Hypothalamus (tissue), 51 donors: Measurements from ENCODE around the gene RFFL.

Experiments
- DNase-seq, 51 donors: peaks; one replicate each; lab custom pipeline; 2025; lab: John Stamatoyannopoulos, UW

RFFL gene

DNA sequence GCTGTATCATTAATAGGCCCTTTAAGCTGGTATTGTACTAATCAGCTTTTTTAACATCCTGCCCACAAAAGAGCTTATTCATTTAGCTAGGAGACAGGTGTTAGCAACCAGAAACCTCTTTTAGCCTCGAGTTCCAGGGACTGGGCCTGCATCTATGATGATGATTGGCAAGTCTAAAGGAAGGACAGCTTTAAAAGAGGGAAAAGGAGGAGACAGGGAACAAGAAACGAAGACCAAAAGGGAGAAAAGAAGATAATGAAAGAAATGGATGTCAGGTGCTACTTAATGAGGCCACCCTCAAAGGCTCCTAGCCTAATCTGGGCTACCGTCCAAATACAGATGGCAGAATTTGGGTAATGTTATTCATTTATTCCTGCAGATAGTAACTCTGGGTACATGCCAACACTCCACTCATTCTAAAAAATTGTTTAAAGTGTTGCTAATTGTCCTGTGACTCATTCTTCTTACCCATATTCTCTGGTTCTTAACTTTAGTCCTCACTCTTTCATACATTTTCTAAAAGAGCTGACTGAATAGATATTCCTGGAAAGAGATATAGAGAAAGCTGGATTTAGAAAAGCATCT lies 18.7 kb upstream of the RFFL start:
- peak in 2 of 51 donors; percentile 18 to 58 for DNase-seq

DNA sequence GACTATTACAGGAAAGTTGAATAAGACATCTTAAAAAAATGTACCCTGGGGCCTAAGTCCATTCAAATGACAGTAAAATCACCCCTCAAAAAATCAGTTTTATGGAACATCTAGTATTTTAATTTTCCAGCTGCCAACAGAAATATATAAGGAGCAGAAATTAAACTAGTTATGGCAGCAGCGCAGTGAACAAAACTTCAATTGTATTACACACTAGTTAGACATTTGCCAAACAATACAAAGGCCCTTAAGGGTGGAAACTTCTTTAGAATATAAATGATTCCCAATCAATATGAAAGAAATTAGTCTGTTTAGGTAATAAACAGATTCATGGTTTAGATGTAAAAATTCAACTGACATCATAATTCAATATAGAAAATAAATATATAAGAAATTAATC lies 18.1 kb upstream of the RFFL start:
- no peak for DNase-seq

DNA sequence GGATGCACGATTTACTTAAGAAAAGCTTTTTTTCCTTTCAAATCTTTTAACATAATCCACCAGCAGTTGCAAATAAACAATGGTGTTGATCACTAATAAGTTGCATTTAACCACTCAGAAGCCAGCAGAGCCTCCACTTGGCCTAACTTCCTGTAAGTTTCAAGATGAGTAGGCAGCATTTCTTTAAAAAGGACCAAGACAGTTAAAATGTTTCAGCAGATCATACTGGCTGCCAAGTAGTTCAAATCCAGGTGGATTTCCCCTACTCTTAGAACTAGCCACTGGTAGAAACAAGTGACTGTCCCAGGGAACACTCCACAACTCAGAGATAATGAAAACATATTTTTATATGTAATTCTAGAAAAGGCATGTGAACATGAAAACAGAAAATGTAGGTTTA lies 17.0 kb upstream of the RFFL start:
- DNase-seq: no peak

DNA sequence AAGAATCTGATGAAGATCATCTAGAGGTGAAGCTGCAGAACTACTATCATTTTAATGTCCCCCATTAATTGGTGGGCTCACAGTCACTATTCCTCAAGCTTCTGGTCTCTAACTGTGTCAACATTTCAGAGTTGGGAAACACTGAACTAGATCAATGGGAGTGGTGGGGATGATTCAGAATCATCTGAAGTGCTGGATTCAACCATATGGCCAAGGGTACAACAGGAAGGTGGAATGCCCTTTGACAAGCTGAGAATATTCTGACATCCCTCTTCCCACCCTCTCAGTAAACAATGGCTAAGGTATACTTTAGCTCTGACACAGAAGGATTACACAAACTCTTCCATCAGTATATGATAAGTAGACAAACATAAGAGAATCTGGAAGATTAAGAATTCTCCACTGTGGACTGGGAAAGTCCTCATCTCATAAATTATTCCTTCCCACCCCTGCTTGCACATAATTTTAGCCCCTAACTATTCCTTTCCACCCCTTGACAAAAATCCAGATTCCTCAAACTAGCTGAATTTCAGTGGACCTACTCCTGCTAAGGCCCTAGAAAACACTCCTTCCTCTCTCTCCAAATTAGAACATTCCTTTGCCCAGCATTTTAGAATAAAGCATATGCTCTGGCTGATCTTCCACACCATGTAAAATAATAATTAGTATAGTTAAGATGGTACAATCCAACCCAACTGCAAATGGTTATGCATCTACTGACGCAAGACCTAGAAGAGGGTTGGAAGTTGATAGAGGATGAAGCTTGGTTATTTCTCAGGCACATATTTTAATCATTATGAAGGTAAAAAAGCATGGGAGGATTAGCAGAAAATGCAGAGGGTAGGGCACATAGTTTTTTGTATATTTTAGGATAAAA lies 16.3 kb upstream of the RFFL start:
- DNase-seq: no peak

DNA sequence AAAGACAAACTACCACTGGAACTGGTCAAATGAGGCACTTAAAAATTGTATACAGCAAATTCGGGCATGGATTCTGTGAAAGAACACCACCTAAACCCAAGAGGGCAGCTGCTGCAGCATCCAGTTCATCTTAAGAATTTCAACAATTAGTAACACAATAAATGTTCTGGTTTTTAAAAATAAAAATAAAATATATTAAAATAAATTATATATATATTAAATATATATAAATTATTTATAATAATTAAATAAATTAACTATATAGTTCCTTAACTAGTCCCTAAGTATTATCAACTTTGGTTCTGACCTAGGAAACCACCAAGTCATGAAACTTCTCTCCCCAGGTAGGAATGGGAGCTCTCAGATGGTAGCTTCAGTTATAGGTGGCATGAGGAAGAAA lies 13.4 kb upstream of the RFFL start:
- no peak for DNase-seq

DNA sequence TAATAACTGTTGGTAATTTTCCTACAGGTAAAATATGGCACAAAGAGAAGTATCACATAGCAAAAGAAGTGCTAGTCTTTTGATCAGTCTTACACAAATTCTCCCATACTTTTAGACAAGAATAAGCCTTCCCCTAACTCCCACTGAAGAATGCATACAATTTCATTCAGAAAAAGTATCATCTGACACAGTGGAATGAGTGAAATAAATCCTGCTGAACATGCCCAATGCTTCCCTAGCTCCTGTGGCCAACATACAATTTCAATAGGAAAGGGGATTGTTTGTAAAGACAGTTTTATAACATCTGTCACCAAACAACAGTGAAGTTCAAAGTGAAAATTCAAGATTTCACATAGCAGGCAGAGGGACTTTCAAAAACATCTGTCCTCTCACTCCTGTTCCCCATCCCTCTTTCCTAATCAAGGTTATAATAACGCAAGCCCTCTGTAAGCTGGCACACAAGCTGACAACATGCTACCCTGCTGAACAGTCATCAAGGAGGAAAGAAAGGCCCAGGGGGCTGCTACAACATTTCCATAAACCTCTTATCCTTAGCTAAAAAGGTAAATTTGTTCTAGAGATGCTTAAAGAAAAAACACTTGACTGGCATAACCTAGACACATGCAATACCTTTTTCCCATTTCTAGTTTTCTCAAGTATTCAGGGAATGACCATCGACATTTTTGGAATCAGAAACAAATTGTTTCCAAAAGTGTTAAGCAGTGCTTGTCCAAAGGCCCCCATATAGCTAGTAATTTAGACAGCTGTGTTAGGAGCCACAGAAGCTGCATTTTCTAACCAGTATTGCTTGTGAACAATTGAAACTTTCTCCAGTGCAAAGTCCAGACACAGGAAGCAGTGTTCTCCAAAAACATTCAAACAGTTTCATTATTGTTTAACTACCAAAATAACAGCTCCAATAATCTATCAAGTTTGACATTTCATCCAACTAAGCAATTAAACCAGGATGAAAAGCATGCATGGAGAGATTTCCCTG lies 11.5 kb upstream of the RFFL start:
- DNase-seq: peak in 4 of 51 donors; percentile 20 to 81 (median 52)

DNA sequence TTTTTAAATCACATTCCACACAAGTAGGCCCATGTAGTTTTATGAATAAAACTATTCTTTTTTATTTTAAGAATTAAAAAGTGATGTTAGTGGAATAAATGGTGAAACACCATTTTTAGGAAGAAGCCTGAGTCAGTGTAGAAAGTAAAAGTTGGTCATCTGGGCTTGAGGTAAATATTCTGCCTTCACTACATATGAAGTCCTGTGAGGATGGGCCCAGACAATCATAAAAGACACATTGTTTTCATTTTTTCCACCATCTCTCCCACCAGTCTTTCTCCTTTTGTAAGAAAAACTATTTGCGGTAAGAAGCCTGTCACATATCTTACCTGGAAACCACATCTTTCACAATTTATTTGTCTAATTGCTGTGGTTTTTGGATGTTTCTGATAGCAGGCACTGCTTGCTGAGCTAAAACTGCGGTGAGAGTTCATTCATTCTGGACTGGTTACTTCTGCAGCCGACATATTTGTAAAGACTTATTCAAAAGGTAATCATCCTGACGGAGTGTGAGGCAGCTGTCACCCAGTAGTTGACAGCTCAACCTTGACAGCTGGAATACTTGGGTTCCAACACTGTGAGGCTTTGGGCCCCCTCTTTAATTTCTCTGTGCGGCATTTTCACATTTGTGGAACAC lies 10.6 kb upstream of the RFFL start:
- DNase-seq: peak in 1 of 51 donors; percentile 44

DNA sequence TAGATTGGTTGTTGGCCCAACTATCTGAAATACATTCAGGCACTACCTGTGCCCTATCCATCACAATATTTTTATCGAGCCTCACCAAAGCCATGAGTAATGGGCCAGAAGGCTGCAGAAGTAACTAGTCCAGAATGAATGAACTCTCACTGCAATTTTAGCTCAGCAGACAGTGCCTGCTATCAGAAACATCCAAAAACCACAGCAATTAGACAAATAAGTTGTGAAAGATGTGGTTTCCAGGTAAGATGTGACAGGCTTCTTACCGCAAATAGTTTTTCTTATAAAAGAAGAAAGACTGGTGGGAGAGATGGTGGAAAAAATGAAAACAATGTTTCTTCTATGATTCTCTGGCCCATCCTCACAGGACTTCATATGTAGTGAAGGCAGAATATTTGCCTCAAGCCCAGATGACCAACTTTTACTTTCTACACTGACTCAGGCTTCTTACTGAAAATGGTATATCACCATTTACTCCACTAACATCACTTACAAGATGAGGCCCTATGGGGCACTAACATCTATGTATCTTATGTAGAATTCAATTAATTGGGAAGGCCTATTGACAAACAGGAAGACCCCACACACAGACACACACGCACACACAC lies 9.8 kb upstream of the RFFL start:
- no peak for DNase-seq

DNA sequence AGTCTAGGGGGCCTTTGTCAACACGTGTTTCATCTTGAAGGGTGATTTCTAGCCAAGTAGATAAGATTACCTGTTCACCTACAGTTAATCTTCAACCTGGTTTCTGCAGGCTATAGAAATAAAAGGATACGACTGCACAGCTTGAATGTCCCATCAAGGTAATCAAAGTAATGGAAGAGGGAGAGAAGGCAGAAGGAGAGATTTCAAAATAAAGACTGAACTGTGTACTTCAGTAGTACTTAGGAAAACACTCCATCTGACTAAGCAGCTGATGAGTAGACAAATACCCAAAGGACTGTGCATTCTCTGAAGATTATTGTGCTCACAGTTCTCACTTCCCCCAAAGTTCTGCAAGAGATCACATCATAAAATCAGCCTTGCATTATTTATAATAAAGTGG lies 5.8 kb upstream of the RFFL start:
- DNase-seq: no peak

DNA sequence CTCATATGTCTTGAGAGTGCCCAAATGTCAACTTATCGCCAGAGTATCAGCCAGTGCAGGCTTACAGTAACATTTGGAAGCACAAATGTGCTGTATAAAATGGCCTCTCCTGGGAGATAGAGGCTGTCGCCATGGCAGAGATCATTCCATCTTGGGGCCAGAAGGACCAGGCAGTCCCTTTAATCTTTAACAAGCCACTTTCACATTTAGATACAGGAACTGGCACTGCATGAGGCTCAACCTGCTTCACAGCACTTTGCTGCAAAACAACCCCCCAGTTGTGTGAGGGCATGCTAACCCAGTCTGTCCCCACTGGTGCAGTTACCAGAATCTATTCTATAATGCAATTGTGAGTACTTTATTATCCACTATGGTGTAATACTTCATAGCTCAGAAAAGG lies 4.7 kb upstream of the RFFL start:
- no peak for DNase-seq

DNA sequence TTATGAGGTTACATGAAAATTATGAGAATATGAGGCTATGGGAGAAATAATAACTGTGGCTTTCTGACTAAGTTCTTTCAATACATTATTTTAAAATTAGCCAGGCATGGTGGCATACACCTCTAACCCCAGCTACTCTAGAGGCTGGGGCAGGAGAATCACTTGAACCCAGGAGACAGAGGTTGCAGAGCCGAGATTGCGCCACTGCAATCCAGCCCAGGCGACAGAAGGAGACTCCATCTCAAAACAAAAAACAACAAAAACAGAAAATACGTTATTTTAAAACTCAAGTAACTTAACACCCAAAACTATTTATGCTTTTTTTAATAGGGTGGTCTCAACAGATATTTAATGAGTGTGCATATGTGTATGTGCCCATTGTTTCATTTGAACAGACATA lies 2.4 kb upstream of the RFFL start:
- no peak for DNase-seq

DNA sequence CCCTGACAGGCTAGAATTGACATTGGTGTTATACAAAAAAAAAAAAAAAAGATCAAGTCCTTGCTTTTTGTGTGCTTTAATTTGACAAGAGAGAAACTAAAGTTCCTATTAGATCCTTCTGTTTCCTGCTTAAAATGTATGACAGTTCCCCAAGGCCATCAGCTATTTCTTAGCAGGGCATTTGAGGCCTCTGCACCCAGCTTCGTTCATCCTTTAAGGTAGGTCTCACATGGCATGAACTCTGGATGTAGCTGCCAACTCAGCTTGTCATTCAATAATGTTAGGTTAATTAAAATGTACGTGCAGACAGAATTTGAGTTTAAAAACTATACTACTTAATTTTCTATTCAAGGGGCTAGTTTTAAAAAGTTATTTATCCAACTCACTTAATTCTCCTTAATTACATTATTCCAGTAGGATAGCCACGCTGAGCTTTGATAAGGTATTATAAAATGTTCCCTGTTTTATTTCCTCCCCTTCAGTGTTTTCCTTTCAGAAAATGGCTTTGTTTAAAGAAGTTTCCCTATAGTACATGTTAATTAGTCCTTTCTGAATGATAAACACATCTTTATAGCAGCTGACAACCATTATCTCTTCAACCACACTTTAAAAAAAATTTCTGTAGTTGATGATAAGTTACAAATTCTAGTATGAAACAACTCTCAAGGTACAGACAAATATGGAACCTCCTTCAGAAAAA lies 1.2 kb upstream of the RFFL start:
- no peak for DNase-seq

DNA sequence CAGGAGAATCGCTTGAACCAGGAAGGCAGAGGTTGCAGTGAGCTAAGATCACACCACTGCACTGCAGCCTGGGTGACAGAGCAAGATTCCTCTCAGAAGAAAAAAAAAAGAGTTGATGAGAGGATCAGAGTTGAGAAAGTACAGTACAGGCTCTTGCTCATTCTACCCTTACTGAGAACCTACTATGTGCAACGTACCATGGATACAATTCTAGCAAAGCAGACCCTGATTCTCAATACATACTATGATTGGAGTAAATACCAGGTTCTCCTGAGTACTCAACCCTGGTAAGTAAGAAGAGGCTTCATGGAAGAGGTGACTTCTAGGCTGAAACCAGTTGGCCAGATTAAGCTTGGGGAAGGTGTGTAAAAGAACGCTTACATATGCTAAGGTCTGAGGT lies 1.2 kb downstream of the RFFL start:
- DNase-seq: no peak

DNA sequence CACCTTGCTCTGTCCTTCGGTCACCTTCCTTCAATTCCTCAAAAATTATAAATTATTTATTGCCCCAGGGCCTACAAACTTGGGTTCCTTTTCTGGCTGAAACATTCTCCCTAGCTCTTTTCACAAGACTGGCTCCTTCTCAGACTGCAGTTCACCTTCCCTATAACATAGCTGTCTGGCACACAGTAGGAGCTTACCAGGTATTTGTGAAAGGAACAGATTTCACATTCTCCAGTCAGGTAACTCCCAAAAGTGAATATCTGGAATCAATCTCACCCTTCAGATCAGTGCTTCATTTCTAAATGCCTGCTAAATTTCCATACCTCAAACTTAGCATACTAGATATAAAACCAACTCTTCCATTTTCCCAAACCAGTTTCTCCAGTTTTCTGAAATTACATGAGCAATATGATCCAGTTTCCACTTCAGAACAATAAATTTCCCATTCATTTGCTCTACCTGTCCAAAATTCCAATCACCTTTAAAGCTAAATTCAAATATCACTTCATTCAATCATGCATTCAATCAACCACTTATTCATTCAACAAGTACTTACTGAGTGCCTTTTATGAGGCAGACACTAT lies 6.1 kb downstream of the RFFL start:
- no peak for DNase-seq

DNA sequence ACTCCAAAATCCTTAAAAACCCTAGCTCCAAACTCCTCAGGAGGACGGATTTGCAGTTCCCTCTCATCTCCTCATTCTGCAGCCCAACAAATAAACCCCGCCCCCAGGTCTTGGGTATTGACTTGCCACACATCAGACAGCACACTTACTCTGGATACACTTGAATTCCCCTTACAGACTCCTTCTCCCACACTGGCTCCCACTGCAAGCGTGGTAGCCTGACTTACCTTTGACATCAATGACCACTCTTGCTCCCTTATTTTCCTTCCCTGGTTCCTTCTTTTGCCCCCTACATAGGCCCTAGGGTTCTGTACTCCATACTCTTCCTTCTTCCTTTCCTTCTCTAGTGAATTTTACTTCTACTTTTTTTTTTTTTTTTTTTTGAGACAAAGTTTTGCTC lies 7.5 kb downstream of the RFFL start:
- no peak for DNase-seq

DNA sequence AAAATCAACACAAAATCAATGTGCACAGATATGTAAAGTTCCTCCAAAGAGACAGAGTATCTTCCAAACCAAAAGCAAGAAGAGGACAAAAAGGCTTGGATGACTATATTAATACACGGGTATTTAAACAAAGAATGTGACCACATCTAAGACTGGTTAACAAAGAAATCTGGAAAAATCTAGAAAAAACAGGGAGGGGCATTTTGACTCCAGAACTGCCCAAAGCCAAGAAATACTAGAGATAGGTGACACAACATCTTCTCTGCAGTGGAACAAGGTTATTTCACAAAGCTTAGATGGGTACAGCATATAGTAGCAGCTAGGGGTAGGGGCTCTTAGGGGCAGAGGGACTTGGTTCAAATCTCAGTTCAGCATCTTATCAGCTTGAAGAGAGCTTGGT lies 10.3 kb downstream of the RFFL start:
- no peak for DNase-seq

DNA sequence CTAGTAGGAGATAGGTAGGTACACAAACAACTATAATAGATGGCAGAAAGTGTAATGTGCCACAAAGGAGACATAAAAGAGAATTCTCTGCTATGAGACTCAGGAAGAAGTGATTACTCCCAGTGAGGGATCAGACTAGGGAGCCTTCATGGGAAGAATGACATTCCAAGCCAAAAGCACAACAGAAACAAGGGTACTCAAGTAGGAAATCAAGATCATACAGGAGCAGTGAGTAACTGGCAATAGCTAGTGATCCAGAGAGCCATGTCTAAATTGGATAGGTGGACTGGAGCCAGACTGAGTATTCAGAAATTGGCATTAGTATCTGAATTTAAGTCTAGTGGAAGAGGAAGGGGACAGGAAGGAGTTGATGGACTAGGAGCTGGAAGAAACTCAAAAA lies 10.7 kb downstream of the RFFL start:
- no peak for DNase-seq

DNA sequence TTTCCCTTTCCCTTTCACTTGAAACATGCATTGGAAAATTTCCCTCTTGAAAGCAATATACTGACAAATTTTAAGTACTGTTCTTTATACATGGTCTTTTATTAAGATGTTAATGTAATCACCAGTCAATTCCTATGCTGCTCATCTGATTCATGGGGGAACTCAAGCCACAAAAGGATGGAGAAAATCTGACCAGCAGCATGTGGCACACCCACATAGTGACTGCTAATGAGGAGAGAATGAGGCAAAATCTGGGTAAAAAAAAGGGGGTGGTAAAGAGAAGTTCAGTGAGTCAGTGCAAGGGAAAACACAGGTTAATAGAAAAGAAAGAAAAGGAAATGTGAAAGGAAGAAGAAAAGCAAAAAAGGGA lies 11.3 kb downstream of the RFFL start:
- no peak for DNase-seq

DNA sequence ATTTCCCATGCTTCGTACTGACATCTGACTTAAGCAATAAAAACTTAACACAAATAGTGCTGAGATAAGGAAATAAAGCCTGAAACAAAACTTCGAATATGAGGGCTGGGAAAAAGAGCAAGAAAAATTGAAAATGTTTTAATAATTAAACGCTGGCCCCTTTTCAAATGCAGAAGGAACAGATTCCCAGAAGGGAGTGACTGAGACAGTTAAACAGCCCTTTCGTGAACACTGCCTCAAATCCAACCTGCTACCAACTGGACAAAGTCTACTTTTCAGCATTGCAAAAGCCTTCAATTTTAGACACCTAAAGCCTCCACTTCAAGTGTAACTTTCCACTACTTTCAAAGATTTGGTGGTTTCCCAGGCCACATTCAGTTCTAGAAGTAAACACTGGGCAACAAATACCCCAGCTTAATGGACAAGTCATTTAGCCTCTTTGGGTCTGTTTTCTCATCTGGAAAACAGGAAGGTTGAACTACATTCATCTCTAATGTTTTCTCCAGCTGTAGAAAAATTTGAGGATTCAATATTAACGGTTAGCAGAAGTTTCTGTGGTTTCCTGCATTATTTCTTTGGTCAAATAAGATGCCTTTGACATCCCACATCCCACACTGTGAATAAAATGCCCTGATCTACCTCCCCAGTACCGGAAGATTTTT lies 11.8 kb downstream of the RFFL start:
- DNase-seq: peak in 2 of 51 donors; percentile 18 to 19
